VCaP (cell line): Measurements from ENCODE around the gene EMC9.
"Not testable (repeated sequence)": the region's sequence is repeated elsewhere in the genome, so short reads cannot be mapped to it uniquely, and the experiment has no call there.

Source experiments
- H3K27ac ChIP-seq: fragments of 450-650 bp; 2 replicates; pipeline ENCODE4 v1.5.1; 2017
- TF ChIP-seq, protein P1 (sequence below): fragments of 450-650 bp; conservative IDR thresholded peaks from 2 replicates; pipeline ENCODE4 v1.5.1; 2017; ENCODE audit warnings: mild to moderate bottlenecking, moderate library complexity

EMC9 gene

GRCh38 chr14:24110060-24110459, 31.3 kb downstream of the EMC9 start:
- TF ChIP-seq, protein P1, sequence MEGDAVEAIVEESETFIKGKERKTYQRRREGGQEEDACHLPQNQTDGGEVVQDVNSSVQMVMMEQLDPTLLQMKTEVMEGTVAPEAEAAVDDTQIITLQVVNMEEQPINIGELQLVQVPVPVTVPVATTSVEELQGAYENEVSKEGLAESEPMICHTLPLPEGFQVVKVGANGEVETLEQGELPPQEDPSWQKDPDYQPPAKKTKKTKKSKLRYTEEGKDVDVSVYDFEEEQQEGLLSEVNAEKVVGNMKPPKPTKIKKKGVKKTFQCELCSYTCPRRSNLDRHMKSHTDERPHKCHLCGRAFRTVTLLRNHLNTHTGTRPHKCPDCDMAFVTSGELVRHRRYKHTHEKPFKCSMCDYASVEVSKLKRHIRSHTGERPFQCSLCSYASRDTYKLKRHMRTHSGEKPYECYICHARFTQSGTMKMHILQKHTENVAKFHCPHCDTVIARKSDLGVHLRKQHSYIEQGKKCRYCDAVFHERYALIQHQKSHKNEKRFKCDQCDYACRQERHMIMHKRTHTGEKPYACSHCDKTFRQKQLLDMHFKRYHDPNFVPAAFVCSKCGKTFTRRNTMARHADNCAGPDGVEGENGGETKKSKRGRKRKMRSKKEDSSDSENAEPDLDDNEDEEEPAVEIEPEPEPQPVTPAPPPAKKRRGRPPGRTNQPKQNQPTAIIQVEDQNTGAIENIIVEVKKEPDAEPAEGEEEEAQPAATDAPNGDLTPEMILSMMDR, result no peak
- H3K27ac ChIP-seq, result no peak overlapping the region

DNA sequence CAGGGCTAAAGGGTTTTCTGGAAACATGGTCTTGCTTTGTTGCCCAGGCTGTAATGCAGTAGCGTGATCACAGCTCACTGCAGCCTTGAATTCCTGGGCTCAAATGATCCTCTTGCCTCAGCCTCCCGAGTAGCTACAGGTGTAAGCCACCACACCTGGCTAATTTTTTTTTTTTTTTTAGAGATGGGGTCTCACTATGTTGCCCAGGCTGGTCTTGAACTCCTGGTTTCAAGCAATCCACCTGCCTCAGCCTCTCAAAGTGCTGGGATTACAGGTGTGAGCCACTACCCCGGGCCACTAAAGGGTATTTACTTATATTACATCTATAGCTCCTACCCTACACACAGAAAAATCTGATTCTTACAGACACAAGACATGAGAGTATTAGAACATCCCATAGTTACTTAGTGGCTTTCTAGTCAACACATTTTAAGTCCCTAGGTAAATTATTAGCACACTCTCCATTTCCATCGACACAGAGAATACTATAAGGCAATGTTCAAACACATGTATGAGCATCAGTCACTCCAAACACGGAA, 33.0 kb downstream of the EMC9 start:
- H3K27ac ChIP-seq, result peak overlapping the region; percentile 48
- TF ChIP-seq, protein P1, result no peak

GRCh38 chr14:24106672-24107271, 34.6 kb downstream of the EMC9 start:
- TF ChIP-seq, protein P1, result no peak

GRCh38 chr14:24105609-24106239, 35.7 kb downstream of the EMC9 start:
- H3K27ac ChIP-seq, result not testable (repeated sequence)

More at GRCh38 chr14:24106672-24107271, 34.6 kb downstream of the EMC9 start:
- H3K27ac ChIP-seq, result no peak overlapping the region

DNA sequence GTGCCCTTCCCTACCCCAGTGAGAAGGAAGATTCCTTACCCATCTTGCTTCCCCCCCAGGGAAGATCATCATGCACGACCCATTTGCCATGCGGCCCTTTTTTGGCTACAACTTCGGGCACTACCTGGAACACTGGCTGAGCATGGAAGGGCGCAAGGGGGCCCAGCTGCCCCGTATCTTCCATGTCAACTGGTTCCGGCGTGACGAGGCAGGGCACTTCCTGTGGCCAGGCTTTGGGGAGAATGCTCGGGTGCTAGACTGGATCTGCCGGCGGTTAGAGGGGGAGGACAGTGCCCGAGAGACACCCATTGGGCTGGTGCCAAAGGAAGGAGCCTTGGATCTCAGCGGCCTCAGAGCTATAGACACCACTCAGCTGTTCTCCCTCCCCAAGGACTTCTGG, 37.9 kb downstream of the EMC9 start:
- H3K27ac ChIP-seq, result no peak overlapping the region
- TF ChIP-seq, protein P1, result no peak

DNA sequence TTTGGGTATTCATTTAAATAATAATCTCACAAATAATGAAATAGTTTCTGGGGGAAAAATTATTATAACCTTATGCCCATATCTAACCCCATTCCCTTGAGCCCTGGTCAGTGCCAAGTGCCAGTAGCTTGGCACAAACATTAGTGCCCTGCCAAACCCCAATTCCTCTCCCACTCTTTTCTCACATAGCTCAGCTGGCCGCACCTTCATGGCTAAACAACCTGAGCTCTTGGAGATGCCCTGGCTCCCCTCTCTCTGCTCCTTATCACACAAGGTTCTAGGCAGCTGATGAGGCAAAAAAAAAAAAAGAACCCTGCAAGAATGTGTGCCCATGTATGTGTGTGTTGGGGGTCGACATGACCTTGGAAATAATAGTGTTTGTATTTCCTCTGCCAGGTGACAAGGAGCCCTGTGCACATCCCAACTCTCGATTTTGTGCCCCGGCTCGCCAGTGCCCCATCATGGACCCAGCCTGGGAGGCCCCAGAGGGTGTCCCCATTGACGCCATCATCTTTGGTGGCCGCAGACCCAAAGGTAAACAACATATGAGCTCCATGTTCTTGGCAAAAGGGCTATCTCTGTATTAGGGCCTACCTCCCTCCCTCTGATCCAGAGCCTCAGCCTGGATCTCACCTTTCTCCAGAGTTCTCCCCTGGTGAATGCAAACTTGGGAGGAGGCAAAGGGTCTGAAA, 38.9 kb downstream of the EMC9 start:
- TF ChIP-seq, protein P1, result no peak
- no peak overlapping the region for H3K27ac ChIP-seq

DNA sequence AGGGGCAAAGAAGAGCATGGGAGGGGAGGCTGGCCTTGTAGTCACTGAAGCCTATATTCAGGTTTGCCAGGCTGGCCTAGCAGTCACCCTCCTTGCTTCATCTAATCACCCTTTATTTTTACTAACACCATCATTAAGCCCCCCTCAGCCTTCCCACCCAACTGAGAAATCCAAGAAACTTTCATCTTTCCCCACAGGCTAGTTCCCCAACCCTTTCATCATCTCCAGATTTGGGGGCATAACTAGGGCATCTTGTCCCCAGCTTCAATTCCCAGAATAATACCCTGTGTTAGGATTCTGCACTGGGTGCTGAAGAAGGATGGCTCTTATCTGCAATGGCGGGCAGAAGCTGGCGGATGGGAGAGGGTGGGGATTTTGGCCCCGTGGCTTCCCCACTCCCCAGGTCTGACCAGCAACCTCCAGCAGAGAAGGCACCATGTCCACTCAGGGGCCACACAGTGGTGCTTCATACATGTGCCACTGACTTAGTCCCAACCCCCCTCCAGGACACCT, 40.4 kb downstream of the EMC9 start:
- H3K27ac ChIP-seq, result no peak overlapping the region
- TF ChIP-seq, protein P1, result no peak
